HepG2 (cell line): Measurements from ENCODE around the gene OR10P1. TPM values are rescaled to one million over a fixed set of nuclear protein-coding genes. Genes with fewer than 3 reads are reported as not detected.
A peak's percentile ranks its signal among the peaks of the same experiment; 100 is the strongest.

ENCODE experiments used
- BRF2 ChIP-seq: sonication (generic); formaldehyde crosslinking; IDR thresholded peaks from 2 replicates; pipeline ENCODE4 v1.8.1; 2022; ENCODE audit warnings: mild to moderate bottlenecking, missing genetic modification reagents
- CREM ChIP-seq, 2 experiments: sonication (generic) in 1 of 2; formaldehyde crosslinking in 1 of 2; IDR thresholded peaks; 2 replicates each; pipeline versions ENCODE4 v1.4.0 to v1.6.1; 2016 to 2020; ENCODE audit warnings: antibody characterized with exemption in 1 of 2, mild to moderate bottlenecking in 1 of 2, missing genetic modification reagents in 1 of 2
- GTF2F1 ChIP-seq: fragments of 150-350 bp; IDR thresholded peaks from 2 replicates; pipeline ENCODE4 v1.6.1; 2014; ENCODE audit warnings: low read length
- KLF11 ChIP-seq: IDR thresholded peaks from 2 replicates; pipeline ENCODE4 v1.6.1; 2016; ENCODE audit warnings: missing compliant biosample characterization
- KLF16 ChIP-seq, 2 experiments: sonication (generic) in 1 of 2; formaldehyde crosslinking in 1 of 2; IDR thresholded peaks; 2 replicates each; pipeline versions ENCODE4 v1.6.1 to v1.8.0; 2016 to 2023; ENCODE audit warnings: missing genetic modification reagents in 2 of 2, missing compliant biosample characterization in 1 of 2
- NCOR1 ChIP-seq: fragments of 200-600 bp; sonication (generic); IDR thresholded peaks from 2 replicates; pipeline ENCODE4 v1.7.0; 2017; ENCODE audit warnings: antibody characterized with exemption, low read length, borderline replicate concordance
- NR2F2 ChIP-seq: IDR thresholded peaks from 2 replicates; pipeline ENCODE4 v1.6.1; 2012; ENCODE audit warnings: low read depth, inconsistent platforms, borderline replicate concordance
- POLR2G ChIP-seq: fragments of 200-400 bp; formaldehyde crosslinking; IDR thresholded peaks from 2 replicates; pipeline ENCODE4 v1.6.1; 2018; ENCODE audit warnings: mild to moderate bottlenecking, low read depth, low read length, moderate library complexity
- RFXANK ChIP-seq: IDR thresholded peaks from 2 replicates; pipeline ENCODE4 v1.6.1; 2016
- RORA ChIP-seq: sonication (generic); formaldehyde crosslinking; IDR thresholded peaks from 2 replicates; pipeline ENCODE4 v1.5.0; 2020; ENCODE audit warnings: mild to moderate bottlenecking, missing genetic modification reagents, moderate library complexity
- STAT5B ChIP-seq: sonication (generic); formaldehyde crosslinking; IDR thresholded peaks from 2 replicates; pipeline ENCODE4 v1.4.0; 2020; ENCODE audit warnings: missing genetic modification reagents
- ZFP91 ChIP-seq: sonication (generic); formaldehyde crosslinking; IDR thresholded peaks from 2 replicates; pipeline ENCODE4 v1.9.0; 2022; ENCODE audit warnings: missing genetic modification reagents, mild to moderate bottlenecking, borderline replicate concordance
- ZNF138 ChIP-seq: sonication (generic); formaldehyde crosslinking; IDR thresholded peaks from 2 replicates; pipeline ENCODE4 v1.5.0; 2020; ENCODE audit warnings: mild to moderate bottlenecking, low read depth, missing genetic modification reagents
- ZNF224 ChIP-seq: sonication (generic); formaldehyde crosslinking; IDR thresholded peaks from 2 replicates; pipeline ENCODE4 v1.5.0; 2020; ENCODE audit warnings: mild to moderate bottlenecking, missing genetic modification reagents
- ZNF234 ChIP-seq: sonication (generic); formaldehyde crosslinking; conservative IDR thresholded peaks from 2 replicates; pipeline ENCODE4 v1.5.1; 2020; ENCODE audit warnings: mild to moderate bottlenecking, missing genetic modification reagents
- ZNF264 ChIP-seq: sonication (generic); formaldehyde crosslinking; IDR thresholded peaks from 2 replicates; pipeline ENCODE4 v1.4.0; 2020; ENCODE audit warnings: missing genetic modification reagents
- ZNF282 ChIP-seq: fragments of 450-650 bp; IDR thresholded peaks from 2 replicates; pipeline ENCODE4 v1.6.1; 2018; ENCODE audit not compliant: partially characterized antibody
- ZNF430 ChIP-seq: sonication (generic); formaldehyde crosslinking; IDR thresholded peaks from 2 replicates; pipeline ENCODE4 v1.9.0; 2021; ENCODE audit warnings: mild to moderate bottlenecking, missing genetic modification reagents
- ZNF556 ChIP-seq: sonication (generic); formaldehyde crosslinking; IDR thresholded peaks from 2 replicates; pipeline ENCODE4 v1.4.0; 2020; ENCODE audit warnings: mild to moderate bottlenecking, missing genetic modification reagents, borderline replicate concordance
- ZNF577 ChIP-seq: sonication (generic); formaldehyde crosslinking; IDR thresholded peaks from 2 replicates; pipeline ENCODE4 v1.4.0; 2020; ENCODE audit warnings: mild to moderate bottlenecking, low read depth, missing genetic modification reagents, borderline replicate concordance
- ZNF605 ChIP-seq: sonication (generic); formaldehyde crosslinking; IDR thresholded peaks from 2 replicates; pipeline ENCODE4 v1.8.0; 2022; ENCODE audit warnings: mild to moderate bottlenecking, missing genetic modification reagents
- ZNF713 ChIP-seq: sonication (generic); formaldehyde crosslinking; IDR thresholded peaks from 2 replicates; pipeline ENCODE4 v1.4.0; 2020; ENCODE audit warnings: mild to moderate bottlenecking, missing genetic modification reagents
- ZNF737 ChIP-seq: sonication (generic); formaldehyde crosslinking; IDR thresholded peaks from 2 replicates; pipeline ENCODE4 v1.5.0; 2020; ENCODE audit warnings: missing genetic modification reagents, mild to moderate bottlenecking, borderline replicate concordance
- ZNF761 ChIP-seq: sonication (generic); formaldehyde crosslinking; conservative IDR thresholded peaks from 2 replicates; pipeline ENCODE4 v1.4.0; 2020; ENCODE audit warnings: mild to moderate bottlenecking, missing genetic modification reagents
- ZSCAN9 ChIP-seq: IDR thresholded peaks from 2 replicates; pipeline ENCODE4 v1.6.1; 2016; ENCODE audit warnings: borderline replicate concordance
- polyA plus RNA-seq, 8 experiments: library from polyadenylated mRNA; depleted of rRNA in 3 of 8; stranded (reverse) in 7 of 8; unstranded in 1 of 8; fragments of >200 nt; fragmentation: Illumina TruSeq in 4 of 8; extraction: Trizol in 4 of 8; gene quantifications; 2 replicates each; pipeline versions ENCODE4 v1.2.1 to v1.2.3, GENCODE V29; 2011 to 2016; ENCODE audit warnings: low read depth in 4 of 8, missing spikeins in 1 of 8, mixed read lengths in 1 of 8; ENCODE audit not compliant: insufficient read depth in 1 of 8
- total RNA-seq, 5 experiments: library from RNA; depleted of rRNA; stranded (reverse); fragments of >200 nt; fragmentation: Illumina TruSeq; extraction: Trizol; gene quantifications; 2 replicates each; pipeline ENCODE4 v1.2.3, GENCODE V29; 2016; ENCODE audit warnings: low read depth in 1 of 5
- TF ChIP-seq, protein P1 (sequence below): sonication (generic); formaldehyde crosslinking; IDR thresholded peaks from 2 replicates; pipeline ENCODE4 v1.4.0; 2020; ENCODE audit warnings: missing genetic modification reagents

The OR10P1 gene
- total and polyA plus RNA-seq, 2 of the 13 experiments (the other 11 are each of a cell fraction or from before 2014, with no cell fraction given) = not detected

DNA sequence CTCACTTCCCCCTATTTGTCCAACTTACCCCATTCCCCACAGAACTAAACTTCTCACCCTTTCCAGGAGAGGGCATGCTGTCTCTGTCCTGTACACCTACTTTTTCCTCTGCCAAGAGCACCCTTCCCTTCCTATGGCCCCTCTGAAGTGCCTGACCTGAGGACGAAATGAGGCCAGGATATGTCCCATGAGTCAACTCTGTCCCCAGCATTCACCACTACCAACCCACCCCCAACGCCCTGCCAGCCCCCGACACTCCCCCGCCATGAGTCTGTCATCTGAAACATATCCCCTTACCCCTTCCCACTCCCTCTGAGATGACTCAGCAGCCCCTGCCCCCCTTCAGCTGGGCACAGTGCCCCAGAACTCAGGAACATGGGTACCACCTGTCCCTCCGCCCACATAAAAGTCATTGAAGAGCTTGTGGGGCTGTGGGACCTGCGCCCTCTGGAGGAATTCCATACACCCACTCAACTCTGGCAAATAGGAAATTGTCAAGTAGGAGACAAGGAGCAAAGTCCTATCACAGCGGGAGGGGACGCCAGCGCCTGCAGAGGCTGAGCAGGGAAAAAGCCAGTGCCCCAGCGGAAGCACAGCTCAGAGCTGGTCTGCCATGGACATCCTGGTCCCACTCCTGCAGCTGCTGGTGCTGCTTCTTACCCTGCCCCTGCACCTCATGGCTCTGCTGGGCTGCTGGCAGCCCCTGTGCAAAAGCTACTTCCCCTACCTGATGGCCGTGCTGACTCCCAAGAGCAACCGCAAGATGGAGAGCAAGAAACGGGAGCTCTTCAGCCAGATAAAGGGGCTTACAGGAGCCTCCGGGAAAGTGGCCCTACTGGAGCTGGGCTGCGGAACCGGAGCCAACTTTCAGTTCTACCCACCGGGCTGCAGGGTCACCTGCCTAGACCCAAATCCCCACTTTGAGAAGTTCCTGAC, 44.7 kb downstream of the OR10P1 start (continued):
- peak; percentile 77; the same call in 1 of the 2 replicates for TF ChIP-seq ZFP91
- no peak; the same call in 1 of the 2 replicates for TF ChIP-seq NR2F2
- no peak for TF ChIP-seq ZNF761 (CRISPR knock-in tag)
- TF ChIP-seq ZNF430 (CRISPR knock-in tag) = 0 out of 2 replicates have a peak, but pooled peaks have one; percentile 64
- peak; percentile 83; the same call in 1 of the 2 replicates for TF ChIP-seq ZNF737 (CRISPR knock-in tag)
- no peak for TF ChIP-seq ZNF577 (CRISPR knock-in tag)
- peak; percentile 81; the same call in 1 of the 2 replicates for TF ChIP-seq ZSCAN9 (CRISPR knock-in tag)
- no peak for TF ChIP-seq ZNF713 (CRISPR knock-in tag)
- peak in 1 of 2 experiments; percentile 55; a peak in 1 of 4 replicates for TF ChIP-seq KLF16 (CRISPR knock-in tag; IDR thresholded peaks at IDR 0.05)
- TF ChIP-seq ZNF264 (CRISPR knock-in tag) = peak; percentile 19; the same call in 1 of the 2 replicates
- TF ChIP-seq RFXANK (CRISPR knock-in tag) = peak; percentile 33; the same call in 1 of the 2 replicates
- 0 out of 2 replicates have a peak, but pooled peaks have one; percentile 45 for TF ChIP-seq ZNF234
- TF ChIP-seq NCOR1 = peak; percentile 24; the same call in 1 of the 2 replicates
- peak; percentile 93 for TF ChIP-seq ZNF605 (CRISPR knock-in tag)
- no peak for TF ChIP-seq KLF11 (CRISPR knock-in tag)
- TF ChIP-seq CREM (IDR thresholded peaks at IDR 0.05) = no peak
- TF ChIP-seq CREM (CRISPR knock-in tag; IDR thresholded peaks at IDR 0.05) = no peak
- TF ChIP-seq ZNF138 = 0 out of 2 replicates have a peak, but pooled peaks have one; percentile 6
- no peak for TF ChIP-seq STAT5B
- no peak for TF ChIP-seq ZNF224 (CRISPR knock-in tag)
- TF ChIP-seq RORA (CRISPR knock-in tag) = no peak
- TF ChIP-seq POLR2G = peak; percentile 90
- no peak for TF ChIP-seq GTF2F1
- no peak for TF ChIP-seq ZNF282
- TF ChIP-seq, protein P1, sequence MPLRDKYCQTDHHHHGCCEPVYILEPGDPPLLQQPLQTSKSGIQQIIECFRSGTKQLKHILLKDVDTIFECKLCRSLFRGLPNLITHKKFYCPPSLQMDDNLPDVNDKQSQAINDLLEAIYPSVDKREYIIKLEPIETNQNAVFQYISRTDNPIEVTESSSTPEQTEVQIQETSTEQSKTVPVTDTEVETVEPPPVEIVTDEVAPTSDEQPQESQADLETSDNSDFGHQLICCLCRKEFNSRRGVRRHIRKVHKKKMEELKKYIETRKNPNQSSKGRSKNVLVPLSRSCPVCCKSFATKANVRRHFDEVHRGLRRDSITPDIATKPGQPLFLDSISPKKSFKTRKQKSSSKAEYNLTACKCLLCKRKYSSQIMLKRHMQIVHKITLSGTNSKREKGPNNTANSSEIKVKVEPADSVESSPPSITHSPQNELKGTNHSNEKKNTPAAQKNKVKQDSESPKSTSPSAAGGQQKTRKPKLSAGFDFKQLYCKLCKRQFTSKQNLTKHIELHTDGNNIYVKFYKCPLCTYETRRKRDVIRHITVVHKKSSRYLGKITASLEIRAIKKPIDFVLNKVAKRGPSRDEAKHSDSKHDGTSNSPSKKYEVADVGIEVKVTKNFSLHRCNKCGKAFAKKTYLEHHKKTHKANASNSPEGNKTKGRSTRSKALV (CRISPR knock-in tag) = 0 out of 2 replicates have a peak, but pooled peaks have one; percentile 33
- no peak; the same call in 1 of the 2 replicates for TF ChIP-seq ZNF556 (CRISPR knock-in tag)
- TF ChIP-seq BRF2 (CRISPR knock-in tag) = no peak; the same call in 1 of the 2 replicates
